Fibroblast of skin of back (primary cell): Measurements from ENCODE around the gene AKAP12.

ENCODE experiments used
- DNase-seq: peaks from one replicate; pipeline ENCODE4 v3.0.0-alpha.2; 2013

AKAP12 gene

GRCh38 chr6:151280859-151281258 lies 41.1 kb downstream of the AKAP12 start:
- DNase-seq = no peak

DNA sequence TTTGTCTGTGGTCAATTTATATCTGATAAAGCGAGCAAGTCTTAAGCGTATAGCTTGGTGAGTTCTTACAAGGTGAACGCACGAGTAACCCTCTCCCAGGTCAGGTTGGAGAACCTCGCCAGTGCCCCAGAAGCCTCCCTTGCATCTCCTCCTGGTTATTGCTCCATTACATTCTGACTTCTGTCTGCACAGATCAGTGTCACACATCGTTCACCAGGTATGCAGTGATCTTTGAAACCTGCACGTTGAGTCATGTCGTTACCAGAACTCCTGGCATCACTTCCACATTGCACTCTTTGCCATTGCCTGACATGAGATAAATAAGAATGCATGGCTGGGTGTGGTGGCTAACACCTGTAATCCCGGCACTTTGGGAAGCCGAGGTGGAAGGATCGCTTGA lies 44.2 kb downstream of the AKAP12 start:
- no peak for DNase-seq

DNA sequence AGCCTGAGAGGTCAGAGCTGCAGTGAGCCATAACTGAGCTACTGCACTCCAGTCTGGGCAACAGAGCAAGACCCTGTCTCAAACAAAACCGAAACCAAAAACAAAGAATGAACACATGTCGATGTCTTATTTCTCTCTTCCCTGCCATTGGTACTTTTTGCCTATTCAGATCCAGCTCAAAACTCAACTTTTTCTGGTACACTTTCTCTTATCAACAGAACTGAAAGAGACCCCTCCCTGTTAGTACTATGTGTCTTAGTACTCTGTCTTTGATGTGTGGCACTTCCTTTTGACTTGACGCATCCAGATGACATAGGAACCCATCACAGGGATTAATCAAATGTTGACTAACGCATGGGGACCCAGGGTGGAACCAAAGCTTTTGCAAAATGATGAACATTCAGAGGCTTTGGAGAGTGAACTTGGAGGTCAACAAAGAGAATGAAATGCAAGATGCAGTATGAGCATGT lies 44.8 kb downstream of the AKAP12 start:
- DNase-seq = peak; percentile 51

DNA sequence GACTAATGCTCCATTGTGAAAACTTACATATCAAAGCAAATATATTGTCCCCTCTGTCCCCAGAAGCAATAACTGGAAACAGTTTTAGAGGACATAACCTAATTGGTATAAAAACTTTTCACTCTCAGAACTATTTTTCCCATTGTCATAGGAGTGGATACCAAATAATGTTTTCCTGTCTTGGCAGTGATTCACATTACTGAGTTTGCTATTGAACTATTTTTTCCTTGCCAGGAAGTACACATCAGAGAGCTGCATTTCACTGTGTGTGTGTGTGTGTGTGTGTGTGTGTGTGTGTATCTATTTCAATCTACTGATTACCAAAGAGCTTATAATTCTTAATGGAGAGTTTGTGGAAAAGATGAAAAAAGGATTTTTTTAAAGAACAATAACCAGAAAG lies 45.4 kb downstream of the AKAP12 start:
- DNase-seq = peak; percentile 75

- DNase-seq = peak; percentile 51
Observed at GRCh38 chr6:151286214-151286613, 46.4 kb downstream of the AKAP12 start.

- DNase-seq = no peak
Observed at GRCh38 chr6:151288712-151289398, 49.1 kb downstream of the AKAP12 start.

DNA sequence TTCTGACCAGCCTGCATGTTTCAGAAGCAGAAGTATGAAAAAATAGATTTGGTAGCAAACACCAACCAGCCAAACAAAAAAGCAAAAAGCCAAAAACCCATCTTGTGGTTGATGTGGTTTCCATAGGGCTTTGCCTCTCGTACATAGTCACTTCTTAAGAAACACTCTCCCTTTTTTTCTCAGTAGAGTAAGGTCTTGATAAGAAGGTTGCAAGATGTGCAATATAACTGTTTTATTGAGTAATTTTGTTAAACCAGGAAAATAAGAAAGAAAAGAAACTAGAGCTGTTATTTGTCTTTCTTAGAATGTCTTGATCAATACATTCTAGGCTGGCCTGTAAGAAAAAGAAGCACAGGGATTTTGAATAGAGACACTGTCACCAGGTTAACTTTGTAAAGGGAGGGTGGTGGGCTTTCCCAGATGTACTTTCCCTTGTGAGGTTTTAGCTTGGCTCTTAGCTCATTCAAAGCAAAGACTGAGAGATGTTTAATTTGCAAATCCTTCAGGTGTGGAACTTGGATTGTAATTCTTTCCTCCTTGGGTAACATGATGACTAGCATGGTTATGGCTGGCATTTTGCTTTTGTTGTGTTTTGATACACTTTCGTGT lies 49.7 kb downstream of the AKAP12 start:
- DNase-seq = no peak

GRCh38 chr6:151290877-151291721 lies 51.3 kb downstream of the AKAP12 start:
- peak; percentile 72 for DNase-seq

- DNase-seq = no peak
Observed at GRCh38 chr6:151291722-151292059, 51.9 kb downstream of the AKAP12 start.

DNA sequence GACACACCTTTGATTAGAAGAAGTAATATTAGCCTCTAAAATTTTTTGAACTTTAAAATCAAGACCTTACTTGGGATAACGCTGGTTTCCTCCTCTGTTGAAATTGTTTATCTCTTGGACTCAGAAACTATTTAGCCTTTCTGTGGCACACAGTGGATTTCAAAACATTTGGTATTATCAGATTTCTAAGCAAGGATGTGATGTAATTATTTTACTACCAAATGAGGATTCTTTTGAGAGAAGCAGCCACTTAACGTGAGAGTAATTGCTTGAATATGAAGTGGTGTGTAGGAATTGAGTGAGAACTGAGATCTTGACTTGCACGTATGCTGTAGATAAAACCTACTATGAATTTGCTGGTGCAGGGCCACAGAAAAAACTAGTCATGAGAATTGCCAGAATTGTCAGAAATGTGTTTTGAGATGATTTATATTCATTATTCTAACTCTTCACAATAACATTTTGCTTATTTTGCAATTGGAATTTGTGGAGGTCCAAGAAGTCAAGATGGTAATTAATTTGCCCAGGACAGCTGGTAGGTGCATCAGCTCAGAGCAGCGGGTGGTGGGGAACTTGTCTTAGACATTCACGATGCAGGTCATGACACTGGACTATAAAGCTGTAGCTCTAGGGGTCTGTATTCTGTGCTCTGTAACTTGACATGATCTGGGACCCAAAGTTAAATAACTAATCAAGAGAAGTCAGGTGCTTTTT lies 53.4 kb downstream of the AKAP12 start:
- DNase-seq = no peak

DNA sequence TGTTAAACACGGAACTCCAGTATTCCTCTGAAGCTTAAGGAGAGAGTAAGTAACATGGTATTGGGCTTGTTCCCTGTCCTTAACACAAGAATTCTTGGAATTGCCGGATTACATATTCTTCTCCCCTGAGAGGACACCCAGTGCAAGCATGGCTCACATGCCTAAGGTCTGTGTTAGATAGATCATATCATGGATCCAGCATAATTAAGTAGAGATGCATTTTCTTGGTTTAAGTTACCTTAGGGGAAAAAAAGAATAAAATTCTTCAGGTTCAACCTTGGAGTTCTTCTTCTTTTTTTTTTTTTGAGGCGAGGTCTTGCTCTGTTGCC lies 53.9 kb downstream of the AKAP12 start:
- DNase-seq = peak; percentile 69

- DNase-seq = peak; percentile 93
Observed at GRCh38 chr6:151294561-151295101, 54.9 kb downstream of the AKAP12 start.

DNA sequence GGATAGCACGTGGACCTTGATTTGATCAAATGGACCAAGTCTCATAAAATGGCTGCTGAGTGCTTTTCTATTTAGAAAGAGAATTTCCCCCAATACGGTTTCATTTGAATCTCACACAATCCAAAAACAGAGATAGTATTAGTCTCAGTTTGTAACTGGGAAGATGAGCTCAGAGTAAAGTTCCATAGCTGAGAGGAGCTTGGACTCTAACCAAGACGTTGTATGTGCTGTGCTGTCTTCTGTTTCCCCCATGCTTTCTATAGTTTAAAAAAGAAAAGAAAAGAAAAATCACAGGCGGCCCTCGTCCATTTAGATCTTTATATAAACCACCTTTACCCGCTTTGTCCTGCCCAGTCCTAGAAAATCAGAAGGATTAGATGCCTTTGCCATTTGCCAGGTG lies 58.1 kb downstream of the AKAP12 start:
- no peak for DNase-seq

DNA sequence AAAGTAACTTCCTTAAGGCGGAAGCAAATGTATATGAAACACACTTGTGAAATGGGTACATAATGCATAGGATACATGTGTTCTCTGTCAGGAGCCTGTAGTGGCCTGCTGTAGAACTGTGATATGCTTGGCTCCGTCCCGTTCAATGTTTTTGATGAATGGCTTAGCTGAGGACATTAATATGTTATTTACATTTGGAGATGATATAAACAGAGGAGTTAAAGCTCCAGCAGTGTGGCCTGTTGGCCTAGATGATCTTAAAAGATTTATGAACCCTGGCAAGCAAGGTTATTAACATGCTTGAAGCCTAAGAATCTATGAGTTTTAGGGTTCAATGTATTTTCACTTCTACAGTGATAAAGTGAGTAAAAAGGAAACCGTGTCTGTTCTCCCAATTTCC lies 59.2 kb downstream of the AKAP12 start:
- no peak for DNase-seq

DNA sequence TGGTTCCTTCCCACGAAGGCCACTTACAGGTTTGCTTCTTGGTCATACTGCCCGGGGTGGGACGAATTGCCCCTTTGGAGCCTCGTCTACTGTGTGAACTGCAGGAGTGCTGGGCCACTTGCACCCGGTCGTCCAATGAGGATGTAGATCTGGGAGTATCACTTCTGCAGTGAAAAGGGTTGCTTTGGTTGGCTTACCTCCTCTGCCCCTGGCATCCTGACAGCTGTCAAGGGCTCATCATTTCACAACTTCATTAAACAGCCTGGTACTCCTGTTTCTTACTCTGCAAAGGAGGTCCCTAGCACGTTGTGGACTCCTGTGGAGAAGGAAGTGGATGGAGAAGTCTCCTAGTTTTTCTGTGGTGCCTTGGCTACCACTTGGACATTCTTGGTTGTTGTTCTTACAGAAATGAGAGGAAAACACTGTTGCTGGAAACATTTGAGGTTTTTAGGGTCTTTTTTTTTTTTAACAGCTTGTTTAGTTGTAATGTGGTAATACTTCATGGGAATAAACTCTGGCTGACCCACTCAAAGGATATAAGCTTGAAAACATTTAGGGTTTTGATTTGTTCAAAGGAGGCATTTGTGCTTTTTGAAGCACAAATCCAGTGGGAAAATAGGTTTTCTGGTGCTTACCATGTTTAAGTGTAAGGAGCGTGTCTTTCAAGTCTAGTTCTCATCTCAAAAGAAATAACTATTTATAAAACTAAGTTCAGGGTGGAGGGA lies 60.7 kb downstream of the AKAP12 start:
- DNase-seq = no peak

GRCh38 chr6:151301547-151301946 lies 61.8 kb downstream of the AKAP12 start:
- no peak for DNase-seq

DNA sequence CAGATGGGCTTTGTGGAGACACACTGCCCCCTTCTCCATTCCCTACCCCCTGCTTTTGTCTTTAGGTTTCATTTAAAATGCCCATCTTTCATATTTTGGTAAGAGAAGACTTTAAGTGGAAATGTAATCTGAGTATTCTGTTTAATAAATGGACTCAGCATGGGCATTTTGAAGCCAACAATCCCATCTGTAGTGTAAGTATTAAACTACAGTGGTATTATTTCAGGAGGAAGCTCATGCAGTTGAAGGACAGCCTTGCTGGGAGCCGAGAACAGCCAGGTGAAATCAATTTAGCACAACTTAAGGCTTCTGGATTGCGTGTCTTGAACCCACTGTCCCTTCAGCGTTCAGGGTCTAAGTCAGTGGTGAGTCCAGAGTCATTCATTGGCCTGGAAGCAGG lies 63.5 kb downstream of the AKAP12 start:
- no peak for DNase-seq

- no peak for DNase-seq
Observed at GRCh38 chr6:151306269-151306783, 66.6 kb downstream of the AKAP12 start.

DNA sequence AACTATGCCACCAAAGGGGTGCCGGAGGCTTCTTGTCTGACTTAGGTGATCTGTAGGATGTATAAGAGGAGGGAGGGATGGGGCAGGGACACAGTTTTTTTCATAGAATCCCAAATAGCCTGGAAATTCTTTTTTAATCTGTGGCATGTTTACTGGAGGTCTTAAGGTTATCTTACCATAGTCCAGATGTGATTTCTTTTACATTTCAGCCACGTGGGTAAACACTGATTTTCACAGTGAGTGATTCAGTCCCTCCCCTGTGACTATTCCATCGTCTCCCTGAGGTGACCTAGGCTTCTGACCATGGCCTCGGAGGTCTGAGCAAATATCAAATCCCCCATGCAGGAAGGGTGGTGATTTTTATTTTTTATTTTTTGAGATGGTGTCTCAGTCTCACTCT lies 67.7 kb downstream of the AKAP12 start:
- no peak for DNase-seq

DNA sequence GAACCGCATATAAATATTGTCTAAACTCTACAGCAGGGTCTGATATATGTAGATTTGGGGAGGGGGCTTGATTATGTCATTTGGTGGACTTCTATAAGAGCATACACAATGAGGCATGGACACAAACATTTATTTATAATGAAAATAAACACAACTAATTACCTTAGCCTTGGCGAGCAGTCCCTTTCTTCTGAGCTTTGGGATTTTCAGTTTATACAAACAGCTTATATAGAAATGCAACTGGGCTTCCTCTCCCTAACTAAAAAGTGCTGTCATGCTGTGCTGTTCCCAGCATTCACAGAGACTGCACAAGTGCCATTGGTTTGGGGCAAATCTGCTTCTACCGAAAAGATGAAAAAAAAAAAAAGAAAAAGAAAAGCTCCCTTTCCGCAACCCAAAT lies 69.9 kb downstream of the AKAP12 start:
- DNase-seq = no peak

GRCh38 chr6:151310279-151310678 lies 70.5 kb downstream of the AKAP12 start:
- no peak for DNase-seq
